Spleen (tissue), 11 donors: Measurements from ENCODE around the gene GDI1. TPM values are rescaled to one million over a fixed set of nuclear protein-coding genes. Genes with fewer than 3 reads are reported as not detected.

Experiments used
- DNase-seq: peaks from one replicate; pipeline ENCODE4 v3.0.0-alpha.2; 2020
- H3K27ac ChIP-seq, 8 donors: fragments of 200-600 bp; sonication (generic) in 7 of 8; 1 replicate in 4 of 8; 2 replicates in 4 of 8; pipeline versions ENCODE4 v1.5.0 to v1.8.0; 2016 to 2021; ENCODE audit warnings: inconsistent platforms in 4 of 8, mild to moderate bottlenecking in 4 of 8, moderate library complexity in 1 of 8
- H3K27me3 ChIP-seq, 7 donors: fragments of 200-600 bp; sonication (generic) in 6 of 7; replicated peaks in 1 of 7; 1 replicate in 4 of 7; 2 replicates in 3 of 7; pipeline versions ENCODE4 v1.5.0 to v1.8.0; 2016 to 2021; ENCODE audit warnings: inconsistent platforms in 3 of 7, mild to moderate bottlenecking in 1 of 7
- H3K36me3 ChIP-seq, 6 donors: fragments of 200-600 bp; sonication (generic) in 5 of 6; 1 replicate in 4 of 6; 2 replicates in 2 of 6; pipeline versions ENCODE4 v1.5.0 to v1.8.0; 2016 to 2021; ENCODE audit warnings: inconsistent platforms in 2 of 6
- H3K4me1 ChIP-seq, 6 donors: fragments of 200-600 bp; sonication (generic) in 5 of 6; 1 replicate in 3 of 6; 2 replicates in 3 of 6; pipeline versions ENCODE4 v1.5.0 to v1.8.0; 2016 to 2021; ENCODE audit warnings: inconsistent platforms in 3 of 6
- H3K4me3 ChIP-seq, 8 donors: fragments of 200-600 bp; sonication (generic) in 7 of 8; 1 replicate in 4 of 8; 2 replicates in 4 of 8; pipeline versions ENCODE4 v1.5.0 to v1.8.0; 2016 to 2021; ENCODE audit warnings: inconsistent platforms in 4 of 8, mild to moderate bottlenecking in 4 of 8, moderate library complexity in 2 of 8
- H3K9me3 ChIP-seq, 8 donors: fragments of 200-600 bp; sonication (generic) in 7 of 8; 1 replicate in 4 of 8; 2 replicates in 4 of 8; pipeline versions ENCODE4 v1.5.0 to v1.8.0; 2016 to 2021; ENCODE audit warnings: inconsistent platforms in 4 of 8
- CTCF ChIP-seq, 11 experiments: fragments of 200-600 bp in 7 of 11; fragments of 450-650 bp in 4 of 11; sonication (generic) in 4 of 11; IDR thresholded peaks in 8 of 11; conservative IDR thresholded peaks in 3 of 11; 1 replicate in 7 of 11; 2 replicates in 4 of 11; pipeline versions ENCODE4 v1.4.0 to v1.8.0; 2016 to 2021; ENCODE audit warnings: antibody characterized with exemption in 11 of 11, inconsistent platforms in 4 of 11, mild to moderate bottlenecking in 1 of 11
- POLR2A ChIP-seq, 3 donors: fragments of 450-650 bp; IDR thresholded peaks; one replicate each; pipeline ENCODE4 v1.5.1; 2017; ENCODE audit warnings: antibody characterized with exemption in 3 of 3, mild to moderate bottlenecking in 1 of 3
- POLR2AphosphoS5 ChIP-seq, 3 donors: sonication (generic); formaldehyde crosslinking; IDR thresholded peaks; one replicate each; pipeline ENCODE4 v1.5.1; 2017; ENCODE audit warnings: antibody characterized with exemption in 3 of 3
- WGBS, 5 donors: extraction: QIAGEN DNeasy Blood & Tissue Kit in 3 of 5; methylation state at CpG; one replicate each; pipeline versions ENCODE4 v1.1.5 to v1.1.7; 2013 to 2018; 5-methylcytosine and 5-hydroxymethylcytosine counted together
- intact Hi-C: fragments of 100-400 bp; cut with DNase I; formaldehyde crosslinking; loops from one replicate; pipeline ENCODE4 v1.15.0; 2023; ENCODE audit warnings: low total_unique reads
- polyA plus RNA-seq, 3 donors: library from polyadenylated mRNA; stranded (reverse); fragments of 200-250 nt; gene quantifications; one replicate each; pipeline ENCODE4 v1.2.1, GENCODE V29; 2013
- total RNA-seq, 7 donors: library from RNA; depleted of rRNA in 3 of 7; stranded (reverse); fragments of >200 nt in 3 of 7; fragmentation: NEBNext Ultra II Directional in 4 of 7; extraction: Animal tissue kit (Norgen Biotek cat#: 25700) in 4 of 7; gene quantifications; one replicate each; pipeline versions ENCODE4 v1.1.0 to v1.2.1, GENCODE V29; 2016 to 2021
- donor health status: healthy with polysubstance abuse.
- donor health status: DM: no; HTN: no; CAD: no; lungs with moderate emphysema.
- donor health status: DM: no; HTN: no; CAD: no.
- donor health status: Bipolar disorder and iron deficiency.
- donor health status: healthy.
- donor health status: DM: no; HTN: no; CAD: no.
- donor health status: DM: yes; HTN: yes; CAD: no.

The GDI1 gene
- total and polyA plus RNA-seq, 10 donors, result 56.2 to 137 (median 111) TPM

- peak overlapping the region in 4 of 8 donors; percentile 18 to 68 (median 52) for H3K27ac ChIP-seq
- 50 to 83% (median 79%) methylated on average over 1 to 10 of the region's 10 CpGs for WGBS, 5 donors
- no peak overlapping the region for H3K4me3 ChIP-seq
- intact Hi-C loops, result no loop called here
- TF ChIP-seq POLR2AphosphoS5 (IDR thresholded peaks at IDR 0.05) (peak in 1 of 3 donors; percentile 6), CTCF (IDR thresholded peaks at IDR 0.05 in 8 of 11, conservative IDR thresholded peaks at IDR 0.05 in 3 of 11) (no peak), POLR2A (IDR thresholded peaks at IDR 0.05) (no peak)
- peaks cover 0 to 24% (median 0%) of the 10 kb centered on the region in 6 donors for H3K4me1 ChIP-seq
- no peaks in the 10 kb centered on the region for H3K27me3 ChIP-seq
- no peaks in the 10 kb centered on the region for H3K9me3 ChIP-seq
- DNase-seq, result no peak
- peaks cover 0 to 27% (median 0%) of the 10 kb centered on the region in 6 donors for H3K36me3 ChIP-seq
Observed at GRCh38 chrX:154420402-154420756, 16.6 kb upstream of the GDI1 start.

GRCh38 chrX:154426916-154427770 is 9.8 kb upstream of the GDI1 start:
- H3K36me3 ChIP-seq, result peaks cover 0 to 7% (median 4%) of the 10 kb centered on the region in 6 donors
- H3K27ac ChIP-seq, result peak overlapping the region in 5 of 8 donors; percentile 32 to 94 (median 92)
- peaks cover 3 to 58% (median 24%) of the 10 kb centered on the region in 6 donors for H3K4me1 ChIP-seq
- no peaks in the 10 kb centered on the region for H3K9me3 ChIP-seq
- H3K4me3 ChIP-seq, result peak overlapping the region in 3 of 8 donors; percentile 62 to 86 (median 76)
- no peaks in the 10 kb centered on the region for H3K27me3 ChIP-seq
- intact Hi-C loops, result no loop called here
- no peak for TF ChIP-seq POLR2A (IDR thresholded peaks at IDR 0.05)
- TF ChIP-seq POLR2AphosphoS5 (IDR thresholded peaks at IDR 0.05), result no peak
- TF ChIP-seq CTCF (IDR thresholded peaks at IDR 0.05 in 8 of 11, conservative IDR thresholded peaks at IDR 0.05 in 3 of 11), result no peak
- WGBS, 5 donors, result 68 to 84% (median 82%) methylated on average over 11 to 13 of the region's 13 CpGs
- no peak for DNase-seq

GRCh38 chrX:154428176-154429171 is 8.5 kb upstream of the GDI1 start, which contains the start of gene ATP6AP1:
Gene ATP6AP1, plus strand, starts transcription at chrX:154428677. Its CDS starts 16 bp downstream, at chrX:154428693.
- Histone ChIP-seq H3K9me3 (no peaks in the 10 kb centered on the region), H3K27me3 (no peaks in the 10 kb centered on the region), H3K27ac (peak within 1 kb of the TSS; percentile 70 to 94 (median 90)), H3K36me3 (peaks cover 0 to 20% (median 12%) of the 10 kb centered on the region in 6 donors), H3K4me3 (peak within 1 kb of the TSS; percentile 62 to 86 (median 63)), H3K4me1 (peaks cover 3 to 61% (median 26%) of the 10 kb centered on the region in 6 donors)
- peak; percentile 94 for DNase-seq
- 7 to 56% (median 22%) methylated on average over 42 to 87 of the region's 87 CpGs for WGBS, 5 donors
- intact Hi-C loops, result no loop called here
- peak in 2 of 3 donors; percentile 26 to 51 for TF ChIP-seq POLR2A (IDR thresholded peaks at IDR 0.05)
- TF ChIP-seq POLR2AphosphoS5 (IDR thresholded peaks at IDR 0.05), result peak; percentile 86 to 91 (median 90)
- no peak for TF ChIP-seq CTCF (IDR thresholded peaks at IDR 0.05 in 8 of 11, conservative IDR thresholded peaks at IDR 0.05 in 3 of 11)
